ENCODE measurements around the gene FBXW7. TPM values are rescaled to one million over a fixed set of nuclear protein-coding genes. Genes with fewer than 3 reads are reported as not detected.

Gene FBXW7
- polyA plus RNA-seq, 2 of the 4 experiments (the other 2 are of a cell fraction), result 7.2 to 12.5 TPM

- TF ChIP-seq CHD2 (IDR thresholded peaks at IDR 0.05; ENCODE audit: low read length, partially characterized antibody) (no peak), USF2 (IDR thresholded peaks at IDR 0.05) (no peak), NPAS2 (CRISPR knock-in tag; IDR thresholded peaks at IDR 0.05; ENCODE audit: borderline replicate concordance) (no peak), CBX2 (IDR thresholded peaks at IDR 0.05; ENCODE audit: borderline replicate concordance, low read depth) (no peak)
Measured at GRCh38 chr4:152509595-152510225, 26.2 kb downstream of the FBXW7 start (continued).

GRCh38 chr4:152508818-152509217 lies 27.1 kb downstream of the FBXW7 start:
- 0 out of 3 replicates have a peak, but pooled peaks cover 3% of the 10 kb centered on the region for H3K4me1 ChIP-seq
- 93% methylated on average over 2 of the region's 2 CpGs for WGBS (ENCODE audit: missing lambda C conversion rate)
- ATAC-seq (no peak), DNase-seq (ENCODE audit: low read depth in 1 of 2, low spot score in 1 of 2) (no peak), FAIRE-seq (no peak)
- no peak overlapping the region for H3K4me3 ChIP-seq
- CTCF ChIA-PET, result no interaction called here
- POLR2A ChIA-PET, result no interaction called here
- no peak overlapping the region for H3K27ac ChIP-seq
- H3K9me3 ChIP-seq, result no peaks in the 10 kb centered on the region
- no peak for TF ChIP-seq BCL3 (IDR thresholded peaks at IDR 0.05)
- no peak for TF ChIP-seq FOSB (CRISPR knock-in tag; IDR thresholded peaks at IDR 0.05)
- TF ChIP-seq USF2 (IDR thresholded peaks at IDR 0.05), result no peak
- no peak for TF ChIP-seq EHMT2 (IDR thresholded peaks at IDR 0.05; ENCODE audit: low read depth)
- TF ChIP-seq MAZ (IDR thresholded peaks at IDR 0.05; ENCODE audit: borderline replicate concordance, low read depth, low read length), result no peak
- no peak for TF ChIP-seq FOSL2 (IDR thresholded peaks at IDR 0.05)
- TF ChIP-seq FOSL2 (CRISPR knock-in tag; IDR thresholded peaks at IDR 0.05), result no peak
- no peak for TF ChIP-seq REST (IDR thresholded peaks at IDR 0.05)
- TF ChIP-seq POLR2AphosphoS2 (conservative IDR thresholded peaks at IDR 0.05; ENCODE audit: low read length), result no peak
- TF ChIP-seq HMGXB4 (CRISPR knock-in tag; IDR thresholded peaks at IDR 0.05; ENCODE audit: borderline replicate concordance), result no peak
- TF ChIP-seq HES2 (IDR thresholded peaks at IDR 0.05), result no peak
- no peak for TF ChIP-seq SMC3 (IDR thresholded peaks at IDR 0.05)
- no peak for TF ChIP-seq FOXS1 (CRISPR knock-in tag; IDR thresholded peaks at IDR 0.05)
- TF ChIP-seq TP53 (CRISPR knock-in tag; IDR thresholded peaks at IDR 0.05), result no peak
- no peak overlapping the region for H3K4me2 ChIP-seq

Data from A549 (cell line).